ENCODE measurements around the gene NAP1L4. TPM values are rescaled to one million over a fixed set of nuclear protein-coding genes. Genes with fewer than 3 reads are reported as not detected.

The NAP1L4 gene
- total RNA-seq, 1 experiment from 2014 or later = 212 TPM

DNA sequence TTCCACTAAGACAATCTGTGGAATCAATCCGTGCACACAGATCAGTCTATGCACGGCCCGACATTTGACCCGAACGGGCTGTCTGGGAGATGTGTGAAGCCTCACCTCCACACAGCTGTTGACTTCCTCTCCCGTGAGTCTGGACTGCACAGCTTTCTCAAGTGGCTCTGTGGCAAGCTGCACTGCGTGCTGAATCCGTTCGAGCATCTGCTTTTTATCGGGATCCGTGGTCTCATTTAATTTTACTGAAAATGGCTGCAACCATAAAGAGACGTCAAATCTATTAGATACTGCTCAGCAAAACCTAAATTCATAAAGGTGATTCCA is 45.8 kb upstream of the NAP1L4 start:
- H4K20me1 ChIP-seq (ENCODE audit: control insufficient read depth, insufficient read depth, insufficient read length) = no peaks in the 10 kb centered on the region
- H4K5ac ChIP-seq (ENCODE audit: insufficient read length, low read depth, low read length) = no peak overlapping the region
- no peaks in the 10 kb centered on the region for H3K27me3 Mint-ChIP-seq (ENCODE audit: low read depth)
- no peak overlapping the region for H4K8ac ChIP-seq (replicated peaks; ENCODE audit: insufficient read length, low read depth, low read length)
- no peaks in the 10 kb centered on the region for H3K9me3 ChIP-seq (ENCODE audit: control insufficient read depth, low read depth, low read length)
- no peaks in the 10 kb centered on the region for H3K79me1 ChIP-seq (ENCODE audit: insufficient read depth, low read depth, low read length, poor library complexity, severe bottlenecking)
- no peak overlapping the region for H2BK15ac ChIP-seq (ENCODE audit: low read depth, low read length)
- H3K23ac ChIP-seq (ENCODE audit: insufficient read length, low read depth, low read length) = no peak overlapping the region
- peaks cover 3 to 7% of the 10 kb centered on the region in 2 experiments for H3K4me1 Mint-ChIP-seq
- no peak overlapping the region for H2BK12ac ChIP-seq (ENCODE audit: insufficient read length, low read depth, low read length)
- no CpG with 5 or more reads among the region's 12 CpGs for WGBS (ENCODE audit: extremely low coverage, insufficient read length, low lambda C conversion rate)
- no peak overlapping the region for H2AFZ ChIP-seq (ENCODE audit: low read length)
- H3K27ac Mint-ChIP-seq = 0 out of 7 replicates have a peak overlapping the region, but pooled peaks of 1 of the 3 experiments have one; percentile 48
- TF ChIP-seq, protein P1, sequence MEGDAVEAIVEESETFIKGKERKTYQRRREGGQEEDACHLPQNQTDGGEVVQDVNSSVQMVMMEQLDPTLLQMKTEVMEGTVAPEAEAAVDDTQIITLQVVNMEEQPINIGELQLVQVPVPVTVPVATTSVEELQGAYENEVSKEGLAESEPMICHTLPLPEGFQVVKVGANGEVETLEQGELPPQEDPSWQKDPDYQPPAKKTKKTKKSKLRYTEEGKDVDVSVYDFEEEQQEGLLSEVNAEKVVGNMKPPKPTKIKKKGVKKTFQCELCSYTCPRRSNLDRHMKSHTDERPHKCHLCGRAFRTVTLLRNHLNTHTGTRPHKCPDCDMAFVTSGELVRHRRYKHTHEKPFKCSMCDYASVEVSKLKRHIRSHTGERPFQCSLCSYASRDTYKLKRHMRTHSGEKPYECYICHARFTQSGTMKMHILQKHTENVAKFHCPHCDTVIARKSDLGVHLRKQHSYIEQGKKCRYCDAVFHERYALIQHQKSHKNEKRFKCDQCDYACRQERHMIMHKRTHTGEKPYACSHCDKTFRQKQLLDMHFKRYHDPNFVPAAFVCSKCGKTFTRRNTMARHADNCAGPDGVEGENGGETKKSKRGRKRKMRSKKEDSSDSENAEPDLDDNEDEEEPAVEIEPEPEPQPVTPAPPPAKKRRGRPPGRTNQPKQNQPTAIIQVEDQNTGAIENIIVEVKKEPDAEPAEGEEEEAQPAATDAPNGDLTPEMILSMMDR (conservative IDR thresholded peaks at IDR 0.05) = no peak
- peaks cover 41 to 86% (median 78%) of the 10 kb centered on the region in 3 experiments; a peak in 6 of 7 replicates for H3K36me3 Mint-ChIP-seq (ENCODE audit: insufficient read depth in 1 of 3, low read depth in 3 of 3)
- H2BK5ac ChIP-seq (ENCODE audit: insufficient read length, low read length) = no peak overlapping the region
- DNase-seq = no peak
- no peaks in the 10 kb centered on the region for H3K27me3 ChIP-seq (ENCODE audit: insufficient read depth, low read length)
- H3K4me2 ChIP-seq (ENCODE audit: insufficient read depth, insufficient read length, low read length) = no peak overlapping the region
- H3T11ph ChIP-seq (ENCODE audit: low read length) = no peak overlapping the region
- H3K56ac ChIP-seq (ENCODE audit: insufficient read length, low read depth, low read length) = no peak overlapping the region
- no peak overlapping the region for H2BK20ac ChIP-seq (ENCODE audit: low read depth, low read length, poor library complexity, severe bottlenecking)
- no peak overlapping the region for H4K91ac ChIP-seq (ENCODE audit: insufficient read length, low read depth, low read length)
- no peak overlapping the region for H3K4me3 Mint-ChIP-seq
- H3K79me2 ChIP-seq (ENCODE audit: insufficient read depth, low read length) = no peaks in the 10 kb centered on the region
- H2BK120ac ChIP-seq (ENCODE audit: low read depth, low read length, poor library complexity, severe bottlenecking) = no peak overlapping the region
- H3K18ac ChIP-seq (ENCODE audit: insufficient read length, low read depth, low read length) = no peak overlapping the region
- no peak overlapping the region for H3K4ac ChIP-seq (ENCODE audit: low read depth, low read length)
- H2AK5ac ChIP-seq (ENCODE audit: insufficient read length, low read length) = no peak overlapping the region
- H3K27ac ChIP-seq (ENCODE audit: insufficient read length, low read depth, low read length) = no peak overlapping the region
- H3K14ac ChIP-seq (ENCODE audit: insufficient read depth, low read length) = no peak overlapping the region
- H3K23me2 ChIP-seq (ENCODE audit: insufficient read length, low read depth, low read length, poor library complexity, severe bottlenecking) = no peaks in the 10 kb centered on the region
- no peak overlapping the region for H3K9ac ChIP-seq (ENCODE audit: extremely low read depth, insufficient read length, low read length)
- no peaks in the 10 kb centered on the region for H3K9me3 Mint-ChIP-seq
- H3K4me1 ChIP-seq (ENCODE audit: insufficient read depth, low read length) = no peaks in the 10 kb centered on the region

Measured in H9 (cell line).